Inflammatory macrophage treated with lipopolysaccharide for 1 hour (primary cell): ENCODE measurements around the gene DACH2.
"Not testable (repeated sequence)": the region's sequence is repeated elsewhere in the genome, so short reads cannot be mapped to it uniquely, and the experiment has no call there.

Experiments used
- DNase-seq, 2 donors: peaks; one replicate each; pipeline ENCODE4 v3.0.0-alpha.2; 2020 to 2022

Gene DACH2

GRCh38 chrX:86148024-86148511, at the start of gene DACH2:
Gene DACH2, plus strand, starts transcription at chrX:86148451.
- DNase-seq: no peak

DNA sequence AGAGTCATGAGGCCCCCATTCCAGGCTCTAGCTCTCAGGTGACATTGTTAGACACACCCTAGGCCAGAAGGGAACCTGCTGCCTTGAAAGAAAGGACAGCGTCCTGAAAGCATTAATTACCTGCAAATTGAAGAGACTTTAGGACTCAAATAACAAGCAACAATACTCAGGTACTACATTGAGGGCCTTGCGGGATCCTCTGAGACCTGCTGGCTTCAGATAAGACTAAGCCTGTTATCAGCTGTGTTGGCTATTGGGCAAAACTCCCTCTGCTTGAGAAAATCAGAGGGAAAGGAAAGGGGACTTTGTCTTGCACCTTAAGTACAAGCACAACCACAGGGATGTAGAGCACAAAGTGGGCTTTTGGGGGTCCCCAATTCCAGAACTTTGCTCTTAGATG, 45.9 kb upstream of the DACH2 start:
- DNase-seq: no peak

GRCh38 chrX:86103061-86103460, 45.2 kb upstream of the DACH2 start:
- DNase-seq: no peak

DNA sequence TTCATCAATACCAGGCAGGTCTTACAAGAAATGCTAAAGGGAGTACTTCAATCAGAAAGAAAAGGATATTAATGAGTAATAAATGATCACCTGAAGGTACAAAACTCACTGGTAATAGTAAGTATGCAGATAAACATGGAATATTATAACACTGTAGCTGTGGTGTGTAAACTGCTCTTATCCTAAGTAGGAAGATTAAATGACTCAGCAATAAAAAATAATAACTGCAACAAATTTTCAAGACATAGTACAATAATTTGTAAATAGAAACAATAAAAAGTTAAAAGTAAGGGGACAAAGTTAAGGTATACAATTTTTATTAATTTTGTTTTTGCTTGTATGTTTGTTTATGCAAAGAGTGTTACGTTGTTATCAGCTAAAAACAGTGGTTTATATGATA, 43.7 kb upstream of the DACH2 start:
- no peak for DNase-seq

- no peak for DNase-seq
Measured at GRCh38 chrX:86121916-86122315, 26.3 kb upstream of the DACH2 start.

- peak; percentile 1 for DNase-seq
Measured at GRCh38 chrX:86133761-86134160, 14.5 kb upstream of the DACH2 start.

GRCh38 chrX:86137071-86137470, 11.2 kb upstream of the DACH2 start:
- no peak for DNase-seq

DNA sequence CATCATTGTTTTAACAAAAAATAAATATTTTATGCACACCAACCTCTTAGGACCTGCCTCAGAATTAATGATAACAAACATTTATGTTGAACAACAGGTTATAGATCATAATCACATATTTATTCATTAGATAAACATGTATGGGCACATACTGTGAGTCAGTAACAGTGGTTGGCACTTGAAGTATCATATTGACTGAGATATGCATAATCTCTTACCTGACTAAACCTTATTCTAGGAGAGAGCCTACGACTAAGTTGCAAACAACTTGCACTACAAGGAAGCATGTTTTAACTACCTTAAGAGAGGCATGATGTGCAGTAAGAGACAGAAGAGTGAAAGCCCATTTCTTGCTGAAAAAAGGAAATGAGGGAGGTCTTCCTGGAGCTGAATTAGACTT, 6.5 kb upstream of the DACH2 start:
- no peak for DNase-seq

DNA sequence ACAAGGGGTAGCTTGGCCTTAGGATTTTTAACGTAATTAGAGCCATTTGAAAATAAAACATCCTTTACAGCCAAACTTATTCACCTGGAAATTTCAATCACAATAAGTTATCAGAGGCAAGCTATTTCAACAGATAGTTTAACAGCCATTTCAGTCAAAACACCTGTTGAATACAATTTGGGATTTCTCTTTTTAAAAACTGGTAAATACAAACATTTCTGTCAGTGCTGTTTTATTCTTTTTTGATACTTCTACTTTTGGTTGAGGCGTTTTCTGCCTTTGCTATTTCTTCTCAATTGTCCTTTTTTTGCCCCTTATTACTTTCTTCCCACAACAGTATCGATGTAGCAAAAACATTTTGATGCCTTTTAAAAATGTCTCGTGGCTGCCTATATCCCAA, 2.1 kb upstream of the DACH2 start:
- DNase-seq: no peak

DNA sequence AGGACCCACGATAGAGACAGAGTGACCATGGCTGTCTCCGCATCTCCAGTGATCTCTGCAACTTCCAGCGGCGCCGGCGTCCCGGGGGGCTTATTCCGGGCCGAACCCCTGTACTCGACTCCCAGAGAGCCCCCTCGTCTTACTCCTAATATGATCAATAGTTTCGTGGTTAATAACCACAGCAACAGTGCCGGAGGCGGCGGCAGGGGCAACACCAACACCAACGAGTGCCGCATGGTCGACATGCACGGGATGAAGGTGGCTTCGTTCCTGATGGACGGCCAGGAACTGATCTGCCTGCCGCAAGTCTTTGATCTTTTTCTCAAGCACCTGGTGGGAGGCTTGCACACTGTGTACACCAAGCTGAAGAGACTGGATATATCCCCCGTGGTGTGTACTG, 343 bp downstream of the DACH2 start:
- DNase-seq: no peak

DNA sequence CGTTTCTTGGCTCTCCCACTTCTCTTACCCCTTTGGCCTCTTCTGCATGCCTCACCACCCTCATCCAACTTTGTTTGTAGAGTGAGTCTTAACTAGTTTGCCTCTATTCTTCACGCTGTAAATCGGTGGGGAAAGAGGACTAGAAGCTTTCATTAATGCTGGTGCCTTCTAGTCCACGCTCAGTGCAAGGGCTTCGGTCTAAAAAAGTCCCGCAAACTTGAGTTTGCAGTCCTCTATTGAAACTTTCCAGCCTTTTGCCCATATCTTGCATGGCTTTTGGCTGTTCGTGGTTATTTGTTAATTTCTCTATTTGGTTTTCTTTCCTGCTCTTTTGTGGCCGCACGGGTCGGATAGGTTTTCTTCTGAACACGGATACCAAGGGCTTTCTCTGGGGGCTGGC, 868 bp downstream of the DACH2 start:
- no peak for DNase-seq

DNA sequence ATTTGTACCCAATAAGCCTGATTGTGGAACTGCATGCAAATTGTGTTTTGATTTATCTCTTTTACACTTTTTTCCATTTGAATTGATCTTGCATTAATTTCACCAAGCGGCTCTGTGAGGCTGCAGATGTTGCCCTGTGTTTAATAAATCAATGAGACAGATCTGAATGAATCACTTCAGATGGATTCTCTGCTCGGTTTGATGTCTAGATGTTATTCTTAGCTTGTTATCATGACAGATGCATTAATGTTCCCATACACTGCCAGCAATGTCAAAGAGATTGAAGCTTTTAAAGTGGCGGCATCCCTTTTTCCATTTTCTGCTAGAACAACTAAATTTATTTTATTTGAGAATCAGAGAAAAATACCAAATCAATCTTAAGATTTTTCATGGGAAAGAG, 6.3 kb downstream of the DACH2 start:
- DNase-seq: no peak

GRCh38 chrX:86171366-86171765, 23.1 kb downstream of the DACH2 start:
- DNase-seq: peak; percentile 3 to 6

DNA sequence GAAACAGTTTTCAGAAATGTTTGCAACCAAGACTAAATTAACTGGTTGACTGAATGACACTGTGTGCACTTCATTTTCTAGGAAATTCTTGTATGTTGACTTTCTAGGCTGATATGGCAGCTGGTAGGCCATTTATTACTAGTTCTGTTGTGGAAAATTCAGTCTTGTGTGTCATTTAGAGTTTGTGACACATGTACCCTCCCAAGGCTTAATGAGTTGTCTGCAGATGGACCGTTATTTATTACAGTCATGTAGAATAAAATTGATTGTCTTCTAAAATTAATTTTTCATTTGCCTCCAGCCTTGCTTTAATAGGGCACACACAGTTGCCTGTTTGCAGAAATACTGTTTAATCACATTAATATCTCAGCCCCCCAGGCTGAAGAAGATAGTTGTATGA, 30.7 kb downstream of the DACH2 start:
- no peak for DNase-seq

DNA sequence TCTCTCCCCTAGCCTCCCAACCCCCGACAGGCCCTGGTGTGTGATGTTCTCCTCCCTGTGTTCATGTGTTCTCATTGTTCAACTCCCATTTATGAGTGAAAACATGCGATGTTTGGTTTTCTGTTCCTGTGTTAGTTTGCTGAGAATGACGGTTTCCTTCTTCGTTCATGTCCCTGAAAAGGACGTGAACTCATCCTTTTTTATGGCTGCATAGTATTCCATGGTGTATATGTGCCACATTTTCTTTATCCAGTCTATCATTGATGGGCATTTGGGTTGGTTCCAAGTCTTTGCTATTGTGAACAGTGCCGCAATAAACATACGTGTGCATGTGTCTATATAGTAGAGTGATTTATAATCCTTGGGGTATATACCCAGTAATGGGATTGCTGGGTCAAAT, 33.1 kb downstream of the DACH2 start:
- DNase-seq: not testable (repeated sequence)

DNA sequence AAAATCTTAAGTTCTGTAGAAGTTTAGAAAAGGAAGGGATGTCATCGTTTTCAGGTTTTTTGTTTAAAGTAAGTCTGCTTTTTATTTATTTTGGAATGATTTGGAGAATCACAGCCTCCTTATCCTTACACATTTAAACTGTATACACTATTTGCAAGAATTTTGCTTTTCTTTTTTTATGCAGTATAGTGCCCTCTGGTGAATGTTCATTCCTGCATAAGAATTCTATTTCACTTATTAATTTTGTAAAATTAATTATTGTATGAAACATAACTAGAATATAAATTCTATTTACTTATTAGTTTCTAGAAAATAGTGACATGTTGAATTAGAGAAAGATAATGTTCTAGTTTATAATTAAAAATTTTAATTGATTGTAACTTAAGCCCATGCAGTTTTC, 44.6 kb downstream of the DACH2 start:
- no peak for DNase-seq

DNA sequence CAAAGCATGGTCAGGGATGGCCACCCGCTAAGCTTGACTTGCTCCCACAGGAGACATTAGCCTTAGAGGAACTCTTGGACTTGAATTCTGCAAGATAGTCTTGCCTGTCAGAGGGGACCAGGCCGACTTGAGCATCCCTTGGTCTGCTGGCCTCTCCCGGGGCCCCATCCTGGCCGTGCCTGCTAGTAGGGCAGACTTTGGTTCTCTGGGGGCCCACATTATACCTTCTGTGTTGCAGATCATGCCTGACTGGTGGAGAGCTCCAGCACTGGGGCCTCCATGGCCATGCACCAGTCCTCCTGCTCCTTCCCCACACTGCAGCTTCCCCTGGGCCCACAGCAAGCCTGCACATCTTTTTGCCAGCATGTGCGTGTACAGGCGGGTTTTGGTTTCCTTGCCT, 46.5 kb downstream of the DACH2 start:
- no peak for DNase-seq

GRCh38 chrX:86195343-86195742, 47.1 kb downstream of the DACH2 start:
- no peak for DNase-seq

- no peak for DNase-seq
Measured at GRCh38 chrX:86197815-86198214, 49.6 kb downstream of the DACH2 start.

GRCh38 chrX:86210772-86211171, 62.5 kb downstream of the DACH2 start:
- DNase-seq: no peak

GRCh38 chrX:86215260-86215659, 67.0 kb downstream of the DACH2 start:
- no peak for DNase-seq

DNA sequence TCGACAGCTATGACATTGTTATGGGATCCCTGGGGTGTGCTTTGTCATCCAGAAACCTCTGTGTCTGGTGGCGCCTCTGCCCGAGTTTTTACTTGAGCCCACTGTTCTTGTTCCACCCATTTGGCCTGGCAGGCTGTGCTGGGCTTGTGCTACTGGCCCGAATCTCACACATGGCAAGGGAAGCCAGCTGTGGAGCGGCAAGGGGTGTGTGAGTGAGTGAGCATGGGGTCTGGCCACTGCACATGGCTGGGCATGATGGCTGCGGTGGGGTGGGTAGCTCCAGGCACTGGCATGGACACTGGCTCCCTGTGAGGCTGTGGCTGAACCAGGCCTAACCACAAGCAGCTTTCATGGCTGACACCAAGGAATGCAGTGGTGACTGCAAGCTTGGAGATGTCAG, 89.2 kb downstream of the DACH2 start:
- DNase-seq: no peak

- no peak for DNase-seq
Measured at GRCh38 chrX:86241547-86241946, 93.3 kb downstream of the DACH2 start.

GRCh38 chrX:86263526-86263925, 115.3 kb downstream of the DACH2 start:
- DNase-seq: no peak

- no peak for DNase-seq
Measured at GRCh38 chrX:86295293-86295692, 147.0 kb downstream of the DACH2 start.

GRCh38 chrX:86322913-86323312, 174.7 kb downstream of the DACH2 start:
- no peak for DNase-seq
